GM19397 (cell line): ENCODE results near the gene VIM.
"Not testable (repeated sequence)": the region's sequence is repeated elsewhere in the genome, so short reads cannot be mapped to it uniquely, and the experiment has no call there.

Experiments used
- ATAC-seq: cut with Tn5 transposase; IDR thresholded peaks from one replicate; pipeline ENCODE4 v1.9.1; 2021; ENCODE audit warnings: mild to moderate bottlenecking, moderate library complexity; ENCODE audit not compliant: unreplicated experiment

Gene VIM

DNA sequence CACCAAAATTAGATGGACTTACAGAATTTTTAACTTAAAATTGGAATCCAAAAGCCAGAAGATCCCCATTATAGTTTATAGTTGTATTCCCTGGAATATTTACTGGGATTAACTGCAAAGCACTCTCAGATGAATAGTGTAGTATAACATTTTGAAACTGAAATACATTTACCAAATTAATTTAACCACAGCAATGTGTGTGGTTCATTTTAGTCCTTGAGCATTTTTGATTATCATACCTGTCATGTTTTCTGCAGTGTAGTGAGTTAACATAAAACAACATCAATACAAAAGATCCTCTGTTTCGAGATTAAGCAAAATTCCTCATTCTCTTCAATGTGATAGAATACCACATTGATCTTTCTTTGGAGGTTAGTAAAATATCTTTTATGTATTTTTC lies 3.7 kb downstream of the VIM start:
- no peak for ATAC-seq

DNA sequence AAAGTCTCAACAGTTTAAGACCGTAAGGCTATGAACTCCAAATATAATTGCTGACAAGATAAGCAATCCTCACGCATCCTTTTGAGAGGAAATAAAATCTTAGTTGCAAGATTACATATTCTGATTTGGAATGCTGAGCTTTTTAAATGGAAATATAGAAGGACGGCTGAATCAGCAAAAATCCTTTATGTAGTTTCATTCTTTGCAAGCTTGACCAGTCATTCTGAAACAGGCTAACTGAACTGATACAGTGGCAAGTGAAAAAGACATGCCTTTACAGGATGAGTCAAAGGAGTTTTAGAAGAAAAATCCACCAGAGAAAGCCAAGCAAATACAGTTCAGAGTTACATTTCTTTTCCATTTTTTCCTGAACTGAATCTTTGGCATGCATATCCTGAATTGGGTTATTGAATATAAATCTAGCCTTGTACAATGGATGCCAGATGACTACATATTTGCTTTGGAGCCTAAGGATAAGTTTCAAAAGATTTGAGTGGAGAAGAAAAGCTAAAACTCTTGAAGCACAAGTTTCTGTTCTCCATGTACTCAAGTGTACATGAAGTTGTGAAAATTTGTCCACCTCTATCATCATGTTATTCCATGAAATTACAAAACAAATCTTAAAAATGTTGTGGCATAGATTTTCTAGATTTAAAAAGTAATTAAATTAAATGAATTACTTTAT lies 4.4 kb downstream of the VIM start:
- no peak for ATAC-seq

DNA sequence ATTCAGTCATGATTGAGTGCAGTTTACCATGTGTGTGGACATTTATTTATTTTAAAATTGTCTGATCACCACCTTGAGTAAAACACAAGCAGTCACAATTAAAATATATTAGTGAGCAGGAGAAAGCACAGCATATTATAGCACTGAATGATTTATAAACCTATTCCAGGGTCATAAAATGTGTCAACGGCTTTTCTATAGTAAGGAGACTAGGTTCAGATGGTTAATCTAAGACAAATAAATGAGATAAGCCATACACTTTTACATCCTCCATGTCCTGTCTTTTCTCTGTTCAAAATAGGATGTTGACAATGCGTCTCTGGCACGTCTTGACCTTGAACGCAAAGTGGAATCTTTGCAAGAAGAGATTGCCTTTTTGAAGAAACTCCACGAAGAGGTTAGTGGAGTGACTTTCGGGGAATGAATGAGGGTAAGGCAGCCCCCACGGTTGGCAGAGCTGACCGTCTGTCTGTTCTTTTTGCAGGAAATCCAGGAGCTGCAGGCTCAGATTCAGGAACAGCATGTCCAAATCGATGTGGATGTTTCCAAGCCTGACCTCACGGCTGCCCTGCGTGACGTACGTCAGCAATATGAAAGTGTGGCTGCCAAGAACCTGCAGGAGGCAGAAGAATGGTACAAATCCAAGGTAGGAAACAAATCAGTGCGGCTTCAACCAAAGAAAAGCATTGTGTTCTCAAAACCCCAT lies 5.4 kb downstream of the VIM start:
- ATAC-seq, result no peak

DNA sequence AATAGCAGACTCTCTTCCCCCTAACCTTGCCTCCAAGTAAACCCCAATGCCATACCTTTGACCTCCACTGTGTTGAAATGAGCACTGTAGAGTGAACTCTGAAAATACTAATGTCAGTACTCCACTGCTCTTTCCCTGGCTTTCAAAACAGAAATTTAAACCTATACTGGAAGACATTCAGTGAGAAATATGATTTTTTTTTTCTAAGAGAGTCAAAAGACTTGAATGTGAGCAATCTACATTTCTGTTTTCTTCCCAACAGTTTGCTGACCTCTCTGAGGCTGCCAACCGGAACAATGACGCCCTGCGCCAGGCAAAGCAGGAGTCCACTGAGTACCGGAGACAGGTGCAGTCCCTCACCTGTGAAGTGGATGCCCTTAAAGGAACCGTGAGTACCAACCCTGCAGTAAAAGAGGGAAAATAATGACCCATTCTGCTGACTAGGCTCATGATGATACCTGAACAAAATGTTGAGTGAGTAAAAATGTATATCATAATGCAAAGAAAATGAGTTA lies 6.4 kb downstream of the VIM start:
- no peak for ATAC-seq

DNA sequence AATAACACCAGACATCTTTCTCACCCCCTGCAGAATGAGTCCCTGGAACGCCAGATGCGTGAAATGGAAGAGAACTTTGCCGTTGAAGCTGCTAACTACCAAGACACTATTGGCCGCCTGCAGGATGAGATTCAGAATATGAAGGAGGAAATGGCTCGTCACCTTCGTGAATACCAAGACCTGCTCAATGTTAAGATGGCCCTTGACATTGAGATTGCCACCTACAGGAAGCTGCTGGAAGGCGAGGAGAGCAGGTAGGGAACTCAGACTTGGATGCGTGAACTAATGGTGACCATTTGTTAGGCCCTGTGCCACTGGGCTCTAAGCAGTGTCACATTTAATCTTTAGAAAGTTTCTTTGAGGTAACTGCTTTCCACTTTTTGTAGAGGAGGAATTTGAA lies 7.1 kb downstream of the VIM start:
- ATAC-seq, result no peak

DNA sequence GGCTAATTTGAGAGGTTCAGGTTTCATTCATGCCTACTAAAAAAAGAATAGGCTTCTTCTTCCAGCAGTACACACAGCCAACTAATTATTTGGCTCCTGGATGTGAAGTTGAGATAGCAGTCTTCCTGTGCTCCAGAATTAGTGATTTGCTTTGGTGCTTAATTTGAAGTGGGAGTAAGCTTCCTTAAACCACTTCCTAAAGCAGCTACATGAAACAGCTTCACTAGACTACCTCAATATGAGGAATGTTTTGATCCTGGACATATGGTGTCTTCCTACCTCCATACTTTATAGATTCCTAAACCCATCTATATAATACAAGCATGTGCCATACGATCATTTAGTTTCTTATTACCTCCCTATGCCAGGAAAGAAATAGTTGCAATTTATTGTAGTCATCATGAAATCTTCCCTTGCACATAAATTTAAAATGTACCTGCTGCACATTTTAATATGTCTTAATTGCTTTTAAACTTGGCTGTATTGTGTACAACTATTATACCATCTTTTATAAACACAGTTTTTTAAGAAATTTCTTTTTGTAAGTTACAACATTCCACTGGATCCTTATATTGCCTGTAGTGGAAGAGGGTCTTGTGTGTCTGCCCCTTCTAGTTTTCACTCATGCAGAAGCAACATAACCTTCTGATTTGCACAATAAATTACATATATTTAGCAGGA lies 8.6 kb downstream of the VIM start:
- ATAC-seq, result no peak

DNA sequence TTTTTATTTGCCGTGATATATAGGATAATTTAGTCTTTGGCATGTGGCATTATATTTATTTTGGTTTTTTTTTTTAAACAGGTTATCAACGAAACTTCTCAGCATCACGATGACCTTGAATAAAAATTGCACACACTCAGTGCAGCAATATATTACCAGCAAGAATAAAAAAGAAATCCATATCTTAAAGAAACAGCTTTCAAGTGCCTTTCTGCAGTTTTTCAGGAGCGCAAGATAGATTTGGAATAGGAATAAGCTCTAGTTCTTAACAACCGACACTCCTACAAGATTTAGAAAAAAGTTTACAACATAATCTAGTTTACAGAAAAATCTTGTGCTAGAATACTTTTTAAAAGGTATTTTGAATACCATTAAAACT lies 9.1 kb downstream of the VIM start:
- no peak for ATAC-seq

- no peak for ATAC-seq
Observed at GRCh38 chr10:17237915-17238444, 9.9 kb downstream of the VIM start.

GRCh38 chr10:17238445-17239291 lies 10.6 kb downstream of the VIM start:
- no peak for ATAC-seq

GRCh38 chr10:17239345-17240085 lies 11.5 kb downstream of the VIM start:
- no peak for ATAC-seq

DNA sequence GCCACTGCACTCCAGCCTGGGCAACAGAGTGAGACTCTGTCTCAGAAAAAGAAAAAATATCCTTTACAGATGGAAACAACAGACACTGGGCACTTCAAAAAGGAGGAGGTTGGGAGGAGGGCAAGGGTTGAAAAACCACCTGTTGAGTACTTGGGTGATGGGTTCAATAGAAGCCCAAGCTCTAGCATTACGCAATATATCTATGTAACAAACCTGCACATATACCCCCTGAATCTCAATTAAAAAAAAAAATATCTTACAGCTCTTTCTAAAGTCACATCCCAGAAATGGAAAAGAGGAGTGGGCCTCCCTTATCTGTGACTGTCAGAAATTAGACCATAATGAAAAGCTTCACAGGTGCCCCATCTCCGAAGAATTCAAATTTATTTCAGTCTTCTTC lies 12.1 kb downstream of the VIM start:
- ATAC-seq, result no peak

- no peak for ATAC-seq
Observed at GRCh38 chr10:17240616-17241015, 12.6 kb downstream of the VIM start.

DNA sequence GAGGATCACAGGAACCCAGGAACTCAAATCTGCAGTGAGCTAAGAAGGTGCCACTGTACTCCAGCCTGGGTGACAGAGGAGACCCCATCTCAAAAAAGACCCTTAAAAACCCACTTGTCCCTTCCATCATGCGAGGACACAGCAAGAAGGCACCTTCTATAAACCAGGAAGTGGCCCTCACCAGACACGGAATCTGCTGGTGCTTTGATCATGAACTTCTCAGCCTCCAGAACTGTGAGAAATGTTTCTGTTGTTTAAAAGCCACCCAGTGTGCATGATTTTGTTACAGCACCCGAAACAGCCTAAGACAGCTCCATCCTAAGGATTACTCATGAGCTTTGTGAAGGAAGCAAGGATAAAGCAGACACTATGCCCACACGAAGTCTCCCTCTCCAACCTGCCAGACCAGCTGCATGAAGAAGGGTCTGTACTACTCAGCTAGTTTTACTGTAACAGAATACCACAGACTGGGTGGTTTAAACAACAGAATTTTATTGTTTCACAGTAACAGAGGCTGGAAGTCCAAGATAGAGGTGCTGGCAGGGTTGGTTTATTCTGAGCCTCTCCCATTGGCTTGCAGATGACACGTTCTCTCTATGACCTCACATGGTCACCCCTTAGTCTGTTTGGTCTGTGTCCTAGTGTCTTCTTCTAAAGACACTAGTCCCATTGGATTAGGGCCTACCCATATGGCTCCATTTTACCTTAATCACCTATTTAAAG lies 13.7 kb downstream of the VIM start:
- ATAC-seq, result no peak

- no peak for ATAC-seq
Observed at GRCh38 chr10:17244700-17245365, 16.8 kb downstream of the VIM start.

- ATAC-seq, result no peak
Observed at GRCh38 chr10:17247210-17247609, 19.2 kb downstream of the VIM start.

GRCh38 chr10:17248964-17249363 lies 20.9 kb downstream of the VIM start:
- no peak for ATAC-seq

- no peak for ATAC-seq
Observed at GRCh38 chr10:17249820-17250219, 21.8 kb downstream of the VIM start.

- no peak for ATAC-seq
Observed at GRCh38 chr10:17250736-17251135, 22.7 kb downstream of the VIM start.

DNA sequence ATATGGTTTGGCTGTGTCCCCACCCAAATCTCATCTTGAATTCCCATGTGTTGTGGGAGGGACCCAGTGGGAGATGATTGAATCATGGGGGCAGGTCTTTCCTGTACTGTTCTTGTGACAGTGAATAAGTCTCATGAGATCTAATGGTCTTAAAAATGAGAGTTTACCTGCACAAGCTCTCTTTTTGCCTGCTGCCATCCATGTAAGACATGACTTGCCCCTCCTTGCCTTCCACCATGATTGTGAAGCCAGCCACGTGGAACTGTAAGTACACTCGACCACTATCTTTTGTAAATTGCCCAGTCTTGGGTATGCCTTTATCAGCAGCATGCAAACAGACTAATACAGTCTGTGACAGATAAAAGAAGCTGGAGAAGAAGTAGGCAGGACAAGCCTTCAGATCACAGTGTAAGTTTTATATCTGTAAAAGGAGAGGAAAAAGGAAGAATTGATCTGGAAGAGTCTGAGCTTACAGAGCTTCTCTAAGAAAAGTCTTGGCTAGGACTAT lies 26.6 kb downstream of the VIM start:
- not testable (repeated sequence) for ATAC-seq
